Mammary epithelial cell (primary cell): ENCODE results near the gene GALNT18.

Experiments used
- CTCF ChIP-seq, 2 donors: IDR thresholded peaks in 1 of 2; conservative IDR thresholded peaks in 1 of 2; 2 replicates each; pipeline ENCODE4 v1.5.1; 2011 to 2012; ENCODE audit warnings: inconsistent platforms in 2 of 2, low read length in 2 of 2, mild to moderate bottlenecking in 2 of 2, control low read depth in 1 of 2, low read depth in 1 of 2; ENCODE audit not compliant: insufficient read depth in 1 of 2; ENCODE audit errors: extremely low read depth in 1 of 2
- EZH2 ChIP-seq: IDR thresholded peaks from 2 replicates; pipeline ENCODE4 v1.6.1; 2012; ENCODE audit warnings: low read length, inconsistent platforms, borderline replicate concordance

GRCh38 chr11:11359611-11360010, 262.2 kb downstream of the GALNT18 start:
- TF ChIP-seq EZH2 (no peak), CTCF (conservative IDR thresholded peaks at IDR 0.05 in 1 of 2, IDR thresholded peaks at IDR 0.05 in 1 of 2; ENCODE audit: extremely low read depth in 1 of 2, insufficient read depth in 1 of 2, low read depth in 1 of 2, low read length in 2 of 2) (no peak)
